Nephron progenitor cell (in vitro differentiated cells): ENCODE results near the gene RBMS3.

Experiments used
- DNase-seq: peaks from one replicate; pipeline ENCODE4 v3.0.0; 2021
- H3K27ac Mint-ChIP-seq: 2 replicates; pipeline ENCODE4 v1.8.0; 2021; ENCODE audit warnings: mild to moderate bottlenecking, moderate library complexity, mixed read lengths
- H3K27me3 Mint-ChIP-seq: 2 replicates; pipeline ENCODE4 v1.8.0; 2021; ENCODE audit warnings: mild to moderate bottlenecking, low read depth, mixed read lengths; ENCODE audit not compliant: poor library complexity
- H3K36me3 Mint-ChIP-seq: 2 replicates; pipeline ENCODE4 v1.8.0; 2021; ENCODE audit warnings: low read depth, mixed read lengths
- H3K4me1 Mint-ChIP-seq: 2 replicates; pipeline ENCODE4 v1.8.0; 2021; ENCODE audit warnings: mixed read lengths
- H3K4me3 Mint-ChIP-seq: 2 replicates; pipeline ENCODE4 v1.8.0; 2021; ENCODE audit warnings: mild to moderate bottlenecking, moderate library complexity, mixed read lengths
- H3K9me3 Mint-ChIP-seq: 2 replicates; pipeline ENCODE4 v1.8.0; 2021; ENCODE audit warnings: mild to moderate bottlenecking, moderate library complexity, mixed read lengths
- TF ChIP-seq, protein P1 (sequence below): fragments of 200-600 bp; sonication (generic); IDR thresholded peaks from 2 replicates; pipeline ENCODE4 v1.5.0; 2021; ENCODE audit warnings: antibody characterized with exemption

Gene RBMS3

DNA sequence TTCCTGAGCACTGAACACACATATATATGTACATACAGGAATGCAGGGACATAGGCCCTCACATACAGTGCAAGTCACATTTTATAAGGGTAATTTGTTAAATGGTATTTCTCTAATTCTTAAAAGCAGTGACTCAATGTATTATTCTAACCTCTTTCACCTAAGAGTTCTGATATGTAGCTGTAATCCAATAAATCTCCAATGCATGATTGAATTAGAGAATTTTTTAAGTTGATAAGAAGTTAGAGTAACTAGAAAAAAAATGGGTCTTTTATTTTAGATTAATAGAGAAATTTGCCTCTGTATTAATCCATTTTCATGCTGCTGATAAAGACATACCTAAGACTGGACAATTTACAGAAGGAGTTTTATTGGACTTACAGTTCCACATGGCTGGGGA, 98.2 kb downstream of the RBMS3 start:
- Mint-ChIP-seq H3K36me3 (peaks cover 10% of the 10 kb centered on the region), H3K4me1 (peaks cover 13% of the 10 kb centered on the region)

DNA sequence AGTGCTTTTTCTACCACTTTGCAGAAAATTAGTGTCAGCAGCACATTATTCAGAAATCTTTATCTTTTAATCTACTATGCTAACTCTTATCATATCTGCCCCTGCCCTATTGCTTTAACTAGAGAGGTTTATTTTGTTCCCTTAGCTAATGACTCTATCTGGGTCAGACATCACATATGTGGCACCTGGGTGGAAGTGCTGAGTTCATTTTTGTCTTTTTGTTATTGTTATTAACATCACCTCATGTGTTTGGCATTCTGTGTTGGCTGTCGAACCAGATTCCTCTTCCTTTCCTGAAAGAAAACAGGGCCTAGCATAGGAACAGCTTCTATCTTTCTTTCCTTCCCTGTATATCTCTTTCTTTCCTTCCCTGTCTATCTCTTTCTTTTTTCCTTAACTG, 100.7 kb downstream of the RBMS3 start:
- H3K27me3 Mint-ChIP-seq = peaks cover 4% of the 10 kb centered on the region
- no peak overlapping the region for H3K4me3 Mint-ChIP-seq
- H3K36me3 Mint-ChIP-seq = peaks cover 5% of the 10 kb centered on the region
- H3K27ac Mint-ChIP-seq = no peak overlapping the region
- TF ChIP-seq, protein P1, sequence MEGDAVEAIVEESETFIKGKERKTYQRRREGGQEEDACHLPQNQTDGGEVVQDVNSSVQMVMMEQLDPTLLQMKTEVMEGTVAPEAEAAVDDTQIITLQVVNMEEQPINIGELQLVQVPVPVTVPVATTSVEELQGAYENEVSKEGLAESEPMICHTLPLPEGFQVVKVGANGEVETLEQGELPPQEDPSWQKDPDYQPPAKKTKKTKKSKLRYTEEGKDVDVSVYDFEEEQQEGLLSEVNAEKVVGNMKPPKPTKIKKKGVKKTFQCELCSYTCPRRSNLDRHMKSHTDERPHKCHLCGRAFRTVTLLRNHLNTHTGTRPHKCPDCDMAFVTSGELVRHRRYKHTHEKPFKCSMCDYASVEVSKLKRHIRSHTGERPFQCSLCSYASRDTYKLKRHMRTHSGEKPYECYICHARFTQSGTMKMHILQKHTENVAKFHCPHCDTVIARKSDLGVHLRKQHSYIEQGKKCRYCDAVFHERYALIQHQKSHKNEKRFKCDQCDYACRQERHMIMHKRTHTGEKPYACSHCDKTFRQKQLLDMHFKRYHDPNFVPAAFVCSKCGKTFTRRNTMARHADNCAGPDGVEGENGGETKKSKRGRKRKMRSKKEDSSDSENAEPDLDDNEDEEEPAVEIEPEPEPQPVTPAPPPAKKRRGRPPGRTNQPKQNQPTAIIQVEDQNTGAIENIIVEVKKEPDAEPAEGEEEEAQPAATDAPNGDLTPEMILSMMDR = no peak
- peaks cover 21% of the 10 kb centered on the region for H3K4me1 Mint-ChIP-seq
- peaks cover 3% of the 10 kb centered on the region for H3K9me3 Mint-ChIP-seq
- no peak for DNase-seq

More for the DNA sequence above, 98.2 kb downstream of the RBMS3 start:
- Mint-ChIP-seq H3K27me3 (peaks cover 4% of the 10 kb centered on the region), H3K4me3 (no peak overlapping the region), H3K27ac (no peak overlapping the region), H3K9me3 (peaks cover 15% of the 10 kb centered on the region)
- TF ChIP-seq, protein P1 = no peak
- no peak for DNase-seq

DNA sequence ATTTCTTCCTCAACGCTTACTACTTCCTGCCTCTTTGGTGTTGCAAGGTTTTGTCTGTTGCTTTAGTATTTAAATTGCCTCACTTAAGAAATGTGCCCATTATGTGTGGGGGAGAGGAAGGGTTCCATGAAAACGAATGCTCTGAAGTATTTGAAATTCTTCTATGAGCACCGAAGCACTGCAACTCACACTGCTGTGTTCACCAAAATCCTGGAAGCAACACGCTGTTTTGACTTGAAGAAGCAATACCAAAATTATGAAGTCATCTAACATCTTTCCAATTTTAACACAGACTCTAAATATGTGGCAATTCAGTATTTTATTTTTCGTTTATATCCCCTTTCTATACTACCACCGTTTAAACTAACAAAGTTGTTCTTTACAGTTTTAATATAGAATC, 101.5 kb downstream of the RBMS3 start:
- no peak for DNase-seq
- Mint-ChIP-seq H3K27ac (no peak overlapping the region), H3K4me1 (peaks cover 21% of the 10 kb centered on the region), H3K36me3 (peaks cover 5% of the 10 kb centered on the region), H3K27me3 (peaks cover 4% of the 10 kb centered on the region), H3K9me3 (peaks cover 3% of the 10 kb centered on the region), H3K4me3 (no peak overlapping the region)
- TF ChIP-seq, protein P1 = no peak

DNA sequence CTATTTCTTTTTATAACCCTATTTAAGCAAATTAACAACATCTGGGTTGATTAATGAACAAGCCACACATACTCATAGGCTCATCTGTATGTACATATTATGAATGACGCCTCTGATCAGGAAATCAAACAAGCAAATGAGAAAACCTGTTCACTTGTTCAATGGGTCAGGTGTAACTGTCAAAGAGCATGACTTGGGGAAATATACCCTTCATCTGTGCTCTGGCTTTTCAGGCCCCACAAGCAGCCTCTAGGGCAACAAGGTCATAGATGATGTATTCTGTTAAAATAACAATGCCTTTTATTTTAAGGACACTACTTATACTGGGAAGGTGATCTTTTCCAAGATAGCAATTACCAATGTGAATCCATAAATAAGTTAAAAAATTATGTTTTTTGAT, 102.0 kb downstream of the RBMS3 start:
- H3K4me3 Mint-ChIP-seq = no peak overlapping the region
- H3K27ac Mint-ChIP-seq = no peak overlapping the region
- TF ChIP-seq, protein P1 = no peak
- H3K36me3 Mint-ChIP-seq = peaks cover 5% of the 10 kb centered on the region
- H3K27me3 Mint-ChIP-seq = peaks cover 4% of the 10 kb centered on the region
- no peak for DNase-seq
- peaks cover 3% of the 10 kb centered on the region for H3K9me3 Mint-ChIP-seq
- peaks cover 21% of the 10 kb centered on the region for H3K4me1 Mint-ChIP-seq

DNA sequence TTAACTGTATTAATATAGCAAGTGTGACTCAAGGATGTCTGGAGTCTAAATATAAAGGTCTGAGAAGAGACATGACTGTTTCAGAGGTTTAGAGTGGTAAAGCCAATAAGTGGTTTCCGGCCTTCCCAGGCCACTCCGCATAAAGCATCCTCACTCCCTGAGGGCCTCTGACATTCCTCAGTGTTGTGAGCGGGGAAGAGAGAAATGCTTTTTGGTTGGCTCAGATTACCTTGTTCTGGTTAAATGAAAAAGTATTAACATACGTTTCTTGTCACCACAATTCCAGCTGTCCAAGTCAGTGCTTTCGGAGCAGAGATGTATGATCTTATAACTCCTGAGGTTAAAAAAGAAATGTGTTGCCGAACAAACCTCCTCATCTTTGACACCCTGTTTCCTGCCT, 103.8 kb downstream of the RBMS3 start:
- Mint-ChIP-seq H3K27ac (peak overlapping the region; percentile 36), H3K9me3 (peaks cover 3% of the 10 kb centered on the region), H3K4me3 (no peak overlapping the region), H3K27me3 (peaks cover 4% of the 10 kb centered on the region), H3K4me1 (peaks cover 12% of the 10 kb centered on the region), H3K36me3 (peaks cover 5% of the 10 kb centered on the region)
- TF ChIP-seq, protein P1 = no peak
- DNase-seq = no peak

DNA sequence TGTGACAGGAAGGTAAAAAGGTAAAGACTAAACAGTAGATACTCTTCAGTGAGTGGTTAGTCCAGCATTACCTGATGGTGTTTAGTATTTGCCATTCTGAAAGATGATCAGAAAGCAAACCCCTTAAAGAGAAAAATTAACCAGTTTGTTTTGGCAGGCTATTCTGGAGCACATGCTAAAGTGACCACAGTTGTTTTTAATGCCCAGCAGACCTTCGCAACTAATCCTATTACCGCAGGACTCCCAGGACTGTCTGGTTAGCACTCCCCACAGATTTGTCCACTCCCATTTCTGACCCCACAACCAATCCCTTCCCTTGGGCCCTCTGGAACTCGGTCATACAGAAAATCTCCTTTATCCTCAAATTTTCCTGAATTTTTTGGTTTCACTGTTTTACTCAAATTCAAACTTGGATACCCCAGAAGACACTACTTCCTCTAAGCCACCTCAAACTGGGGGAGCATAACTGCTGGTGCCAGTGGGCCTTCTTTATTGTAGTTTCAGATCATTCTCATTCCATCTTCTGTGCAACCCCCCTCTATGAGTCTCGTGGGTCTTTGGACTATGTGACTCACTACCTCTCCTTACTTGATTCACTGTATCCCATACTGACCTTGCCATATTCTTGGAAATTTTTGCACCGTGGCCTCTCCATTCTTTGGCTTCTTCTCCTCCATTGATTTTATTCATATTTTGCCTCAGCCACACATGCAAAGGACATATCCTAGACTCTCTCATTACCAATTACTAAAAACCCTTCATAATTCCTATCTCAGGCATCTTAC, 104.4 kb downstream of the RBMS3 start:
- no peak for DNase-seq
- TF ChIP-seq, protein P1 = no peak
- peaks cover 3% of the 10 kb centered on the region for H3K9me3 Mint-ChIP-seq
- H3K4me3 Mint-ChIP-seq = no peak overlapping the region
- H3K27ac Mint-ChIP-seq = peak overlapping the region; percentile 8
- H3K27me3 Mint-ChIP-seq = peaks cover 4% of the 10 kb centered on the region
- peaks cover 8% of the 10 kb centered on the region for H3K4me1 Mint-ChIP-seq
- H3K36me3 Mint-ChIP-seq = peaks cover 5% of the 10 kb centered on the region
